GM12878 (cell line): Measurements from ENCODE around the gene NRXN3. TPM values are rescaled to one million over a fixed set of nuclear protein-coding genes. Genes with fewer than 3 reads are reported as not detected.

Source experiments
- ATAC-seq: fragments of 200-7000 bp; cut with Tn5 transposase; 3 replicates; pipeline ENCODE4 v1.9.1; 2020; ENCODE audit warnings: mild to moderate bottlenecking, moderate library complexity
- BruUV-seq: library from RNA; stranded (reverse); fragments of 400-500 nt; replicated peaks from 2 replicates; lab custom pipeline; 2021; lab: Mats Ljungman, UMichigan
- CTCF ChIA-PET: fragments of 300-600 bp; sonication (Branson Sonifier 250); formaldehyde crosslinking; extraction: SDS; loops from one replicate; lab custom pipeline; 2021; ENCODE audit warnings: inconsistent platforms; lab: Yijun Ruan, JAX
- POLR2A ChIA-PET: fragments of 350-600 bp; formaldehyde crosslinking; extraction: SDS; loops from one replicate; lab custom pipeline; 2021; ENCODE audit warnings: inconsistent platforms; lab: Charles Lee
- RAD21 ChIA-PET: fragments of 300-600 bp; sonication (Branson Sonifier 250); formaldehyde crosslinking; loops from one replicate; lab custom pipeline; 2023; ENCODE audit warnings: antibody characterized with exemption; ENCODE audit not compliant: unreplicated experiment; lab: Charles Lee
- SMC1A ChIA-PET: fragments of 300-600 bp; sonication (Branson Sonifier 250); formaldehyde crosslinking; loops from one replicate; lab custom pipeline; 2023; ENCODE audit not compliant: unreplicated experiment, uncharacterized antibody; lab: Charles Lee
- DNase-seq: peaks from one replicate; pipeline ENCODE4 v3.0.0-alpha.2; 2011; ENCODE audit warnings: low read depth, low spot score
- FAIRE-seq: peaks from 3 replicates; lab custom pipeline; 2011; peaks lifted over from hg19 to GRCh38; lab: Jason Lieb, UNC
- H2AFZ ChIP-seq: 2 replicates; pipeline ENCODE4 v1.6.0; 2011; ENCODE audit warnings: low read depth, low read length, control low read depth; ENCODE audit not compliant: control insufficient read depth
- H3K27ac ChIP-seq: 2 replicates; pipeline ENCODE4 v1.5.1; 2011; ENCODE audit warnings: control low read depth; ENCODE audit not compliant: control insufficient read depth, insufficient read depth
- H3K27me3 ChIP-seq, 2 experiments: replicated peaks in 1 of 2; 2 replicates each; pipeline versions ENCODE4 v1.6.0 to v1.6.1; 2011; ENCODE audit warnings: low read length in 1 of 2; ENCODE audit not compliant: control insufficient read depth in 2 of 2, insufficient read depth in 2 of 2
- H3K36me3 ChIP-seq, 2 experiments: 2 replicates each; pipeline ENCODE4 v1.5.1; 2011; ENCODE audit warnings: low read length in 1 of 2; ENCODE audit not compliant: control insufficient read depth in 2 of 2, insufficient read depth in 2 of 2
- H3K4me1 ChIP-seq: 2 replicates; pipeline ENCODE4 v1.6.1; 2011; ENCODE audit warnings: mild to moderate bottlenecking, low read length, moderate library complexity, mixed read lengths; ENCODE audit not compliant: control insufficient read depth, insufficient read depth
- H3K4me2 ChIP-seq: 2 replicates; pipeline ENCODE4 v1.6.0; 2011; ENCODE audit warnings: control low read depth; ENCODE audit not compliant: control insufficient read depth, insufficient read depth
- H3K4me3 ChIP-seq: fragments of 200-600 bp; sonication (generic); 2 replicates; pipeline ENCODE4 v1.5.1; 2016
- H3K79me2 ChIP-seq: 2 replicates; pipeline ENCODE4 v1.6.0; 2011; ENCODE audit warnings: low read length; ENCODE audit not compliant: control insufficient read depth, insufficient read depth
- H3K9ac ChIP-seq: 2 replicates; pipeline ENCODE4 v1.8.0; 2011; ENCODE audit warnings: low read length, control low read depth, mixed read lengths; ENCODE audit not compliant: control insufficient read depth, insufficient read depth
- H3K9me3 ChIP-seq: replicated peaks from 3 replicates; pipeline ENCODE4 v1.5.1; 2011; ENCODE audit warnings: mild to moderate bottlenecking, low read length; ENCODE audit not compliant: control insufficient read depth, insufficient read depth
- H4K20me1 ChIP-seq: 2 replicates; pipeline ENCODE4 v1.6.0; 2011; ENCODE audit not compliant: control insufficient read depth, insufficient read depth
- CHD4 ChIP-seq: fragments of 200-600 bp; sonication (generic); IDR thresholded peaks from 2 replicates; pipeline ENCODE4 v1.6.1; 2016; ENCODE audit warnings: mild to moderate bottlenecking
- EED ChIP-seq: sonication (generic); IDR thresholded peaks from 2 replicates; pipeline ENCODE4 v1.6.1; 2016; ENCODE audit warnings: antibody characterized with exemption, low read depth
- ESRRA ChIP-seq: IDR thresholded peaks from 2 replicates; pipeline ENCODE4 v1.6.1; 2012; ENCODE audit warnings: mild to moderate bottlenecking, low read length, improper control_type of control experiment
- ETV6 ChIP-seq, 2 experiments: fragments of 450-650 bp in 1 of 2; IDR thresholded peaks in 1 of 2; conservative IDR thresholded peaks in 1 of 2; 2 replicates each; pipeline ENCODE4 v1.6.1; 2014; ENCODE audit warnings: antibody characterized with exemption in 1 of 2, borderline replicate concordance in 1 of 2, low read depth in 1 of 2, mild to moderate bottlenecking in 1 of 2, moderate library complexity in 1 of 2
- EZH2 ChIP-seq: IDR thresholded peaks from 2 replicates; pipeline ENCODE4 v1.6.1; 2012; ENCODE audit warnings: low read depth, mild to moderate bottlenecking, control low read depth, inconsistent platforms, low read length, borderline replicate concordance; ENCODE audit not compliant: control insufficient read depth
- IKZF1 ChIP-seq: fragments of 450-650 bp; conservative IDR thresholded peaks from 2 replicates; pipeline ENCODE4 v1.6.1; 2017; ENCODE audit warnings: antibody characterized with exemption, mild to moderate bottlenecking
- MAX ChIP-seq: IDR thresholded peaks from 2 replicates; pipeline ENCODE4 v1.6.1; 2012; ENCODE audit warnings: low read depth, low read length, improper control_type of control experiment
- MEF2B ChIP-seq: fragments of 450-650 bp; IDR thresholded peaks from 2 replicates; pipeline ENCODE4 v1.6.1; 2018; ENCODE audit warnings: mild to moderate bottlenecking, moderate library complexity; ENCODE audit not compliant: partially characterized antibody, poor library complexity, severe bottlenecking
- NR2C1 ChIP-seq: fragments of 450-650 bp; IDR thresholded peaks from 2 replicates; pipeline ENCODE4 v1.6.1; 2017; ENCODE audit warnings: antibody characterized with exemption, mild to moderate bottlenecking, moderate library complexity
- RFX5 ChIP-seq: IDR thresholded peaks from 2 replicates; pipeline ENCODE4 v1.6.1; 2011; ENCODE audit warnings: low read depth, low read length, improper control_type of control experiment
- SIN3A ChIP-seq: IDR thresholded peaks from 2 replicates; pipeline ENCODE4 v1.6.1; 2012; ENCODE audit warnings: low read depth, low read length, improper control_type of control experiment
- SREBF2 ChIP-seq: IDR thresholded peaks from 2 replicates; pipeline ENCODE4 v1.6.1; 2012; ENCODE audit warnings: mild to moderate bottlenecking, low read length
- STAT3 ChIP-seq: IDR thresholded peaks from 2 replicates; pipeline ENCODE4 v1.6.1; 2011; ENCODE audit warnings: low read depth, low read length, improper control_type of control experiment
- SUZ12 ChIP-seq: fragments of 200-600 bp; sonication (generic); IDR thresholded peaks from one replicate; pipeline ENCODE4 v1.6.1; 2018; ENCODE audit warnings: antibody characterized with exemption, mild to moderate bottlenecking; ENCODE audit not compliant: unreplicated experiment
- TARDBP ChIP-seq: IDR thresholded peaks from 2 replicates; pipeline ENCODE4 v1.6.1; 2016; ENCODE audit warnings: borderline replicate concordance
- TCF12 ChIP-seq: IDR thresholded peaks from 2 replicates; pipeline ENCODE4 v1.6.1; 2011; ENCODE audit warnings: low read depth, mild to moderate bottlenecking, low read length
- ZNF274 ChIP-seq: IDR thresholded peaks from one replicate; pipeline ENCODE4 v1.8.0; 2011; ENCODE audit not compliant: insufficient read length, insufficient read depth
- WGBS: methylation state at CpG from one replicate; pipeline ENCODE4 v1.1.6; 2016; ENCODE audit warnings: low lambda C conversion rate; ENCODE audit not compliant: insufficient replicate concordance, insufficient coverage; ENCODE audit errors: missing lambda C conversion rate; 5-methylcytosine and 5-hydroxymethylcytosine counted together
- in situ Hi-C: fragments of 300-500 bp; cut with MboI; formaldehyde crosslinking; loops from 9 replicates; pipeline ENCODE4 v1.14.3; 2018; ENCODE audit warnings: mixed read lengths
- intact Hi-C: fragments of 100-400 bp; cut with micrococcal nuclease; formaldehyde crosslinking; loops from one replicate; pipeline ENCODE4 v1.14.2; 2022; ENCODE audit not compliant: unreplicated experiment
- polyA plus RNA-seq, 11 experiments: library from polyadenylated mRNA; depleted of rRNA in 4 of 11; unstranded in 6 of 11; stranded (reverse) in 5 of 11; fragments of >200 nt; fragmentation: Nextera tagmentation in 4 of 11; fragmentation: Illumina TruSeq in 1 of 11; extraction: Ambion mirVana in 4 of 11; extraction: Trizol in 1 of 11; gene quantifications; 1 replicate in 1 of 11; 2 replicates in 10 of 11; pipeline versions ENCODE4 v1.2.1 to v1.2.3, GENCODE V29; 2011 to 2016; ENCODE audit warnings: inconsistent platforms in 2 of 11, missing spikeins in 2 of 11, low read depth in 1 of 11
- total RNA-seq, 4 experiments: library from RNA; depleted of rRNA in 3 of 4; stranded (reverse); fragments of >200 nt in 3 of 4; fragmentation: Illumina TruSeq in 1 of 4; extraction: Trizol in 1 of 4; gene quantifications; 2 replicates each; pipeline versions ENCODE4 v1.2.1 to v1.2.3, GENCODE V29; 2013 to 2021
- TF ChIP-seq, protein P1 (sequence below): fragments of 450-650 bp; IDR thresholded peaks from 2 replicates; pipeline ENCODE4 v1.6.1; 2017; ENCODE audit warnings: antibody characterized with exemption, mild to moderate bottlenecking, moderate library complexity
- TF ChIP-seq, protein P2 (sequence below): fragments of 450-650 bp; IDR thresholded peaks from 2 replicates; pipeline ENCODE4 v1.6.1; 2014; ENCODE audit warnings: mild to moderate bottlenecking

Gene NRXN3
- total and polyA plus RNA-seq, 10 of the 15 experiments (the other 5 are each of a cell fraction or from before 2014, with no cell fraction given), result 0.52 to 3.3 (median 1.4) TPM

DNA sequence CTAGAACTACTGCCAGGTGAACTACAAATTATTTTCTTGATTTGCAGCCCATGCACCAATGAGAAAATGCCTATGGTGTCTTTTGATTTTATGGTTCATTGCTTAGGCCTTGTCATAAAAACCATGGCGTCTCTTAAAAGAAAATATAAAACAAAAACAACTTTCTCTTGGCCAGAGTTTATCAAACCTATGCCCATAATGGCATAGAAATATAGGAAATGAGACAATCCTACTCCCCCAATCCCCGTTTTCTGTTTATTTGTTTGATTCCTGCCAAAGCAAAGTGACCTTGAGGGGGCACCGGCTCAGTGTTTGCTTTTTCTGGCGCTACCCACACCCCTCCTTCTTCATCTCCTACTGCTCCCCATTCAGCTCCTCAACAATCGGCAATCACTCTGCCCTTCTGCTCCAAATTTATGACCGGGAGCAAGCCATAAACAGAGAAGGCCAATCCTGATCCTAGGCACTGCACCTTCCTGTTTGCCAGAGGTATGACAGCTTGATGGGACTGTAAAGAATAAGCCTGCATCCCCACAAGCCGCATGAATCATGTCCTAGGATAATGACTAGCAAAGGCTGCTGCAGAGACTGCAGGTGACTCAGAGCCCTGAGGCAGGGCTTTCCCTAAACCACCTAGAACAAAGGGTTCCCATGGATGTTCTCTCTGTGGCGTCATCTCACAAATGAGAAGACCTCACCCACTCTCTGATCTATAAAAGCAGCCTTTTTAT lies 874.9 kb downstream of the NRXN3 start:
- H3K9me3 ChIP-seq, result peaks cover 2% of the 10 kb centered on the region; the same call in 2 of the 3 replicates

More for the DNA sequence above, 874.9 kb downstream of the NRXN3 start:
- Histone ChIP-seq H3K9ac (no peak overlapping the region), H3K27me3 (no peaks in the 10 kb centered on the region), H3K27ac (no peak overlapping the region), H4K20me1 (no peaks in the 10 kb centered on the region), H3K4me1 (no peaks in the 10 kb centered on the region), H3K79me2 (no peaks in the 10 kb centered on the region), H3K4me2 (no peak overlapping the region), H3K36me3 (no peaks in the 10 kb centered on the region), H3K4me3 (no peak overlapping the region), H2AFZ (no peak overlapping the region)
- FAIRE-seq, result no peak
- ChIA-PET POLR2A (no interaction called here), RAD21 (no interaction called here), CTCF (no interaction called here), SMC1A (interaction anchor here (0.7 kb wide), 2 partner anchors 14 to 79 kb away, joined by 3 read pairs; no protein-coding TSS in a partner anchor)
- no TSS peak for BruUV-seq
- intact Hi-C loops (no loop called here), in situ Hi-C loops (no loop called here)
- 28% methylated on average over 8 of the region's 8 CpGs for WGBS
- TF ChIP-seq ETV6 (conservative IDR thresholded peaks at IDR 0.05 in 1 of 2, IDR thresholded peaks at IDR 0.05 in 1 of 2; ENCODE audit: borderline replicate concordance in 1 of 2, low read depth in 1 of 2) (no peak), IKZF1 (no peak), STAT3 (no peak), EED (no peak), EZH2 (no peak), TCF12 (no peak), ESRRA (no peak), MAX (no peak), TARDBP (no peak), ZNF274 (no peak), MEF2B (no peak), SUZ12 (no peak), NR2C1 (no peak), CHD4 (no peak), SREBF2 (no peak), RFX5 (no peak), SIN3A (no peak)
- TF ChIP-seq, protein P1, sequence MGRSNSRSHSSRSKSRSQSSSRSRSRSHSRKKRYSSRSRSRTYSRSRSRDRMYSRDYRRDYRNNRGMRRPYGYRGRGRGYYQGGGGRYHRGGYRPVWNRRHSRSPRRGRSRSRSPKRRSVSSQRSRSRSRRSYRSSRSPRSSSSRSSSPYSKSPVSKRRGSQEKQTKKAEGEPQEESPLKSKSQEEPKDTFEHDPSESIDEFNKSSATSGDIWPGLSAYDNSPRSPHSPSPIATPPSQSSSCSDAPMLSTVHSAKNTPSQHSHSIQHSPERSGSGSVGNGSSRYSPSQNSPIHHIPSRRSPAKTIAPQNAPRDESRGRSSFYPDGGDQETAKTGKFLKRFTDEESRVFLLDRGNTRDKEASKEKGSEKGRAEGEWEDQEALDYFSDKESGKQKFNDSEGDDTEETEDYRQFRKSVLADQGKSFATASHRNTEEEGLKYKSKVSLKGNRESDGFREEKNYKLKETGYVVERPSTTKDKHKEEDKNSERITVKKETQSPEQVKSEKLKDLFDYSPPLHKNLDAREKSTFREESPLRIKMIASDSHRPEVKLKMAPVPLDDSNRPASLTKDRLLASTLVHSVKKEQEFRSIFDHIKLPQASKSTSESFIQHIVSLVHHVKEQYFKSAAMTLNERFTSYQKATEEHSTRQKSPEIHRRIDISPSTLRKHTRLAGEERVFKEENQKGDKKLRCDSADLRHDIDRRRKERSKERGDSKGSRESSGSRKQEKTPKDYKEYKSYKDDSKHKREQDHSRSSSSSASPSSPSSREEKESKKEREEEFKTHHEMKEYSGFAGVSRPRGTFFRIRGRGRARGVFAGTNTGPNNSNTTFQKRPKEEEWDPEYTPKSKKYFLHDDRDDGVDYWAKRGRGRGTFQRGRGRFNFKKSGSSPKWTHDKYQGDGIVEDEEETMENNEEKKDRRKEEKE, result no peak
- TF ChIP-seq, protein P2, sequence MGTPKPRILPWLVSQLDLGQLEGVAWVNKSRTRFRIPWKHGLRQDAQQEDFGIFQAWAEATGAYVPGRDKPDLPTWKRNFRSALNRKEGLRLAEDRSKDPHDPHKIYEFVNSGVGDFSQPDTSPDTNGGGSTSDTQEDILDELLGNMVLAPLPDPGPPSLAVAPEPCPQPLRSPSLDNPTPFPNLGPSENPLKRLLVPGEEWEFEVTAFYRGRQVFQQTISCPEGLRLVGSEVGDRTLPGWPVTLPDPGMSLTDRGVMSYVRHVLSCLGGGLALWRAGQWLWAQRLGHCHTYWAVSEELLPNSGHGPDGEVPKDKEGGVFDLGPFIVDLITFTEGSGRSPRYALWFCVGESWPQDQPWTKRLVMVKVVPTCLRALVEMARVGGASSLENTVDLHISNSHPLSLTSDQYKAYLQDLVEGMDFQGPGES, result no peak
- DNase-seq, result no peak
- ATAC-seq, result no peak
